Measurements from ENCODE around the gene AGTRAP. TPM values are rescaled to one million over a fixed set of nuclear protein-coding genes. Genes with fewer than 3 reads are reported as not detected.

AGTRAP gene
- total RNA-seq, 1 donor from 2014 or later: 49.4 TPM

DNA sequence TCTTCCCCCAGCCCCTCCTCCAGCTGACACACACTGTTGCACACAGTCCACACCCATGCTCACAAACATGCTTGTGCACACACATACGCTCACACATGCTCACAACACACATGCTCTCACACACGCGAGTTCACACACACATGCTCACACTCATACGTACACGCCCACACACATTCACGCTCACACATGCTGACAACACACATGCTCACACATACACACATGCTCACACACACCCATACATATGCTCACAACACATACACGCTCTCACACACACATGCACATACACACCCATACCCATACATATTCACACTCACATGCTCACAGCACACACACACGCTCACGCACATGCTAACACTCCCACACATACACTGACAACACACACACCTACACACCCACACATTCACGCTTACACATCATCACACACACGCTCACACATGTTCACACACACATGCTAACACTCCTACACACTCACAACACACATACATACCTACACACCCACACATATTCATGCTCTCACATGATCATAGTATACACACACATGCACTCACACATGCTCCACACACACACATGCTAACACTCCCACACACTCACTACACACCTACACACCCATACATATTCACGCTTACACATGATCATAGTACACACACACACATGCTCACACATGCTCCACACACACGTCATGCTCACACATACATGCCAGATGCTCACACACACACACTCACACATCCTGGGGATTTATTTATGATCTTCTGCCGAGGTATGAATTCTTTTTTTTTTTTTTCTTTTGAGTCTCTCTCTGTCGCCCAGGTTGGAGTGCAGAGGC, 33.7 kb upstream of the AGTRAP start:
- no peak overlapping the region for H3K27ac ChIP-seq
- no peak for DNase-seq (ENCODE audit: extremely low spot score in 2 of 2)
- H3K9me3 ChIP-seq: no peaks in the 10 kb centered on the region
- no peak for TF ChIP-seq POLR2A (IDR thresholded peaks at IDR 0.05)
- TF ChIP-seq, protein P1, sequence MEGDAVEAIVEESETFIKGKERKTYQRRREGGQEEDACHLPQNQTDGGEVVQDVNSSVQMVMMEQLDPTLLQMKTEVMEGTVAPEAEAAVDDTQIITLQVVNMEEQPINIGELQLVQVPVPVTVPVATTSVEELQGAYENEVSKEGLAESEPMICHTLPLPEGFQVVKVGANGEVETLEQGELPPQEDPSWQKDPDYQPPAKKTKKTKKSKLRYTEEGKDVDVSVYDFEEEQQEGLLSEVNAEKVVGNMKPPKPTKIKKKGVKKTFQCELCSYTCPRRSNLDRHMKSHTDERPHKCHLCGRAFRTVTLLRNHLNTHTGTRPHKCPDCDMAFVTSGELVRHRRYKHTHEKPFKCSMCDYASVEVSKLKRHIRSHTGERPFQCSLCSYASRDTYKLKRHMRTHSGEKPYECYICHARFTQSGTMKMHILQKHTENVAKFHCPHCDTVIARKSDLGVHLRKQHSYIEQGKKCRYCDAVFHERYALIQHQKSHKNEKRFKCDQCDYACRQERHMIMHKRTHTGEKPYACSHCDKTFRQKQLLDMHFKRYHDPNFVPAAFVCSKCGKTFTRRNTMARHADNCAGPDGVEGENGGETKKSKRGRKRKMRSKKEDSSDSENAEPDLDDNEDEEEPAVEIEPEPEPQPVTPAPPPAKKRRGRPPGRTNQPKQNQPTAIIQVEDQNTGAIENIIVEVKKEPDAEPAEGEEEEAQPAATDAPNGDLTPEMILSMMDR (IDR thresholded peaks at IDR 0.05): no peak
- no peak for TF ChIP-seq POLR2AphosphoS5 (IDR thresholded peaks at IDR 0.05; ENCODE audit: insufficient read depth in 1 of 2, low read depth in 1 of 2)
- no peak overlapping the region for H3K4me3 ChIP-seq
- H3K4me1 ChIP-seq: peaks cover 11% of the 10 kb centered on the region
- no peaks in the 10 kb centered on the region for H3K36me3 ChIP-seq
- intact Hi-C loops (cut with DNase I): no loop called here
- no peaks in the 10 kb centered on the region for H3K27me3 ChIP-seq

DNA sequence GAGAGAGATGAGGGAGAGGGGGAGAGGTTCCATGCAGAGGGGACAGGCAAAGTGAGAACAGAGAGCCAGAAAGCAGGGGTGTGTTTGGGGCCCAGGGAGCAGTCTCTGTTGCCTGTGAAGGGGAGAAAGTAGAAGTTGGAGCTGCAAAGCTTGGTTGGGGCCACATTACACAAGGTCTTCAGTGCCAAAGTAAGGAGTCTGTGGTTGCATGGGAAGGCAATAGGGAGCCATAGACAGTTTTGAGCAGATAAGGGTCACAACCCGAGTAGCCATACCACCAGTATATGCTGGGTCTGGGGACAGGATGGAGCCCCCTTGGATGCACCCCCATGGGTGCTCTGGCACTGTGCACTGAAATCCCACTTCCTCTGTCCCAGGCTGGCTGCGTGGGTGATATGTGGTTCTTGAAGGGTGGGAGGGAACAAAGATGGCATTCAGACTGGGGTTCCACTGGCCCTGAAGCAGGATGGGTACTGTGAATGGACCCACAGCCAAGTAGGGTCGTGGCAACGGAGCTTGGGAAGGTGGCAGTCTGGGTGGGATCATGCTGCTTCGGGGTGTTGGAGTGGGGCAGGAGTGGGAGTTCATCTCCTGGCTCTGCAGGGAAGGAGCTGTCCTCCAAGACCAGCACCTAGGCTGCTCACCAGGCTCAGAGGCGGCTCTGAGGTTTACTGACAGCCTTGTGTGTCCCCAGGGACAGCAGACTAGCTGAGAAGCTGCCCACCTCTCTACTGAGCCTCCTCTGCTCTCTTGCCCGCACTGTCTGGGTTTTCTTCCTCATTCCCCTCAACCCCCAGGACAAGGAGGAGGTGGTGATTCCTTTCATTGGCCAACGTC, 32.4 kb upstream of the AGTRAP start:
- no peak for DNase-seq (ENCODE audit: extremely low spot score in 2 of 2)
- Histone ChIP-seq H3K27ac (no peak overlapping the region), H3K4me3 (no peak overlapping the region), H3K27me3 (no peaks in the 10 kb centered on the region), H3K9me3 (no peaks in the 10 kb centered on the region), H3K36me3 (no peaks in the 10 kb centered on the region), H3K4me1 (peaks cover 11% of the 10 kb centered on the region)
- TF ChIP-seq POLR2AphosphoS5 (IDR thresholded peaks at IDR 0.05; ENCODE audit: insufficient read depth in 1 of 2, low read depth in 1 of 2): no peak
- no peak for TF ChIP-seq POLR2A (IDR thresholded peaks at IDR 0.05)
- TF ChIP-seq, protein P1 (IDR thresholded peaks at IDR 0.05): no peak
- intact Hi-C loops (cut with DNase I): no loop called here

DNA sequence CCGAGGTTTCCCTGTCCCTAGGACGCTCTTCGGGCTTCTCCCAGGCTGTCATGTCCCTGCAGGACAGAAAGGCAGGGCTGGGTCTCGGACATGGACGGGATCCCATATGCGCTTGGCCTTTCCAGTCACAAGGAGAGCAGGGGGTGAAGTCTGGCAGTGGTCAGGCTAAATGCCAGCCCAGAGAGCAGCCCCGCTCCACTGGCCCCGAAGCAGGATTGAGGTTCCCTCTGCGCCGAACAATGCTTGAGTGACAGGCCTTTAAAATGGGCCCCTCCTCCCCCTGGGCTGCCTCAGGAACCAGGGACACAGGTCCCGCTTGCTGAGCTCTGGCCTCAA, 31.8 kb upstream of the AGTRAP start:
- intact Hi-C loops (cut with DNase I): no loop called here
- no peak for DNase-seq (ENCODE audit: extremely low spot score in 2 of 2)
- H3K27me3 ChIP-seq: no peaks in the 10 kb centered on the region

DNA sequence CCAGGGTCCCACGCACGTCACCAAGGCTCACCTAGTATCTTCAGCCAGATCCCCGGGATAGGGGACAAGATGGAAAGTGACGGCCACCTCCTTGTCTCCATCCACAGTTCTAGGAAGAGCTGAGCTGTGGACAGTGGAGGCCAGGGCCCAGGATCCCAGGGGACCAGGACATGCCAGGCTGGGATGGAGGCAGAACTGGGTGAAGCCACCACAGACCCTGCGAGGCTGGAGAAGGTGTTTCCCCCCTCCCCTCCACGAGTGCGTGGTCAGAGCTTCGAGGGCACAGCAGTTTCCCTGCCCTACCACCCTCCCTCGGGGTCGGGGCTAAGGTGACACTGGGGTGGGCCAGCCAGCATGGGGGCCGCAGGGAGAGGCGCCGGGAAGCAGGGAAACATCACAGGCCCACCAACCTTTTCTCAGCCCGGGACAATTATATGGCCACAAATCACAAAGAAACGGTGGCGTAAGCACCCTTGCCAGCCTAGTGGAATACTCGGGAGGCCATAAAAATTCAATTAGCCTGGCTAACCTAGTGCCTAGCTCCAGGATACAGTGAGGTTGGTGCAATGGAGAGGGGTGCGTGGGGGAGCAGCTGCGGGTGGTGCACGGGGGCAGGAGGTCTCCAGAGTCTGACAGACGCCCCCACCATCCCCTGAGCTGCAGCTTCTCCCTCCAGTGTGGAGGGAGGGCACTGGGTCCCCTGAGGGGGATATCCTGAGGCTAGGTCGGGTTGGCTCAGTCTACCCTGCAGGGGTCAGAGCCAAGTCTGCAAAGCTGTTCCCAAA, 31.1 kb upstream of the AGTRAP start:
- H3K27me3 ChIP-seq: no peaks in the 10 kb centered on the region
- H3K4me3 ChIP-seq: no peak overlapping the region
- peaks cover 11% of the 10 kb centered on the region for H3K4me1 ChIP-seq
- intact Hi-C loops (cut with DNase I): no loop called here
- no peaks in the 10 kb centered on the region for H3K9me3 ChIP-seq
- H3K27ac ChIP-seq: no peak overlapping the region
- no peak for DNase-seq (ENCODE audit: extremely low spot score in 2 of 2)
- TF ChIP-seq POLR2AphosphoS5 (IDR thresholded peaks at IDR 0.05; ENCODE audit: insufficient read depth in 1 of 2, low read depth in 1 of 2): no peak
- TF ChIP-seq POLR2A (IDR thresholded peaks at IDR 0.05): no peak
- TF ChIP-seq, protein P1 (IDR thresholded peaks at IDR 0.05): no peak
- H3K36me3 ChIP-seq: no peaks in the 10 kb centered on the region

More for the DNA sequence above, 31.8 kb upstream of the AGTRAP start:
- Histone ChIP-seq H3K36me3 (no peaks in the 10 kb centered on the region), H3K4me1 (peaks cover 11% of the 10 kb centered on the region), H3K9me3 (no peaks in the 10 kb centered on the region), H3K27ac (no peak overlapping the region), H3K4me3 (no peak overlapping the region)
- no peak for TF ChIP-seq POLR2A (IDR thresholded peaks at IDR 0.05)
- TF ChIP-seq, protein P1 (IDR thresholded peaks at IDR 0.05): no peak
- TF ChIP-seq POLR2AphosphoS5 (IDR thresholded peaks at IDR 0.05; ENCODE audit: insufficient read depth in 1 of 2, low read depth in 1 of 2): no peak
